ENCODE measurements around the gene THEMIS.
"Not testable (repeated sequence)": the region's sequence is repeated elsewhere in the genome, so short reads cannot be mapped to it uniquely, and the experiment has no call there.

Gene THEMIS

GRCh38 chr6:127706216-127706615 is 194.6 kb downstream of the THEMIS start:
- DNase-seq = no peak

- no peak for DNase-seq
Observed at GRCh38 chr6:127695108-127695507, 205.8 kb downstream of the THEMIS start.

- DNase-seq = no peak
Observed at GRCh38 chr6:127691146-127691545, 209.7 kb downstream of the THEMIS start.

GRCh38 chr6:127690588-127690987 is 210.3 kb downstream of the THEMIS start:
- no peak for DNase-seq

- no peak for DNase-seq
Observed at GRCh38 chr6:127690092-127690491, 210.8 kb downstream of the THEMIS start.

- not testable (repeated sequence) for DNase-seq
Observed at GRCh38 chr6:127687490-127687889, 213.4 kb downstream of the THEMIS start.

- no peak for DNase-seq
Observed at GRCh38 chr6:127686084-127686483, 214.8 kb downstream of the THEMIS start.

GRCh38 chr6:127684501-127684900 is 216.4 kb downstream of the THEMIS start:
- DNase-seq = no peak
